Measurements from ENCODE around the gene EMCN.

DNA sequence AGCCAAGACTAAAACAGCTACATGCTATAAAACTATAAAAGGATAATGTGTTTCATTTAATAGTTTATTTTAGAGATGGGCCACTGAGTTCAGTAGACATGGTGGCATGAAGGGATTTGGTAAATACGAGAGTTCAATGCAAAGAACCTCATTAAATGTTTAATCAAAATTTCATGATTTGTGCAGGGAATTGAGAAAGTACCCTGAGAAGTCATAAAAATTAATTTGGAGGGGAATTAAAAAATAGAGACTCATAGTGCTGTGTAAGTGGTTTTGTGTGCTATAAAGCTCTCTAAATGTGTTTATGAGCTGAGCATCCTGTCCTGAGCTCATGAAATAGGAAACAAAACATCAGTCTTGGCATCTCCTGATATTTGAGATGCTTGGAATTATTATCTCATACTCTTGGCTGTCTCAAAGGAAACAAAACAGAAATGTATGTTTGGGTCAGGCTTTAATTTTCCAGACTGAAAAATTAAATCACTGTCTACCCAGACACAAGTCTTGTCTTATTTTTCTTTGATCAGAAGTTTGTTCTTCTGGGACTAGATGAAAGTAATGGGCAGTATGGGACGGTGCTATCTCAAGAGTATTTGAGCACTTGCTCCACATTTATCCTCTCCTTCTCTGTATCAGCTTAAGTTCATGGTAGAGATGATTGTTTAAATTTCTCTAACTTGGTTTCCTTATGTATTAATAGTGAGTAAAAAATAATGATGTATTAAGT is 38.0 kb upstream of the EMCN start:
- TF ChIP-seq, protein P1, sequence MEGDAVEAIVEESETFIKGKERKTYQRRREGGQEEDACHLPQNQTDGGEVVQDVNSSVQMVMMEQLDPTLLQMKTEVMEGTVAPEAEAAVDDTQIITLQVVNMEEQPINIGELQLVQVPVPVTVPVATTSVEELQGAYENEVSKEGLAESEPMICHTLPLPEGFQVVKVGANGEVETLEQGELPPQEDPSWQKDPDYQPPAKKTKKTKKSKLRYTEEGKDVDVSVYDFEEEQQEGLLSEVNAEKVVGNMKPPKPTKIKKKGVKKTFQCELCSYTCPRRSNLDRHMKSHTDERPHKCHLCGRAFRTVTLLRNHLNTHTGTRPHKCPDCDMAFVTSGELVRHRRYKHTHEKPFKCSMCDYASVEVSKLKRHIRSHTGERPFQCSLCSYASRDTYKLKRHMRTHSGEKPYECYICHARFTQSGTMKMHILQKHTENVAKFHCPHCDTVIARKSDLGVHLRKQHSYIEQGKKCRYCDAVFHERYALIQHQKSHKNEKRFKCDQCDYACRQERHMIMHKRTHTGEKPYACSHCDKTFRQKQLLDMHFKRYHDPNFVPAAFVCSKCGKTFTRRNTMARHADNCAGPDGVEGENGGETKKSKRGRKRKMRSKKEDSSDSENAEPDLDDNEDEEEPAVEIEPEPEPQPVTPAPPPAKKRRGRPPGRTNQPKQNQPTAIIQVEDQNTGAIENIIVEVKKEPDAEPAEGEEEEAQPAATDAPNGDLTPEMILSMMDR (conservative IDR thresholded peaks at IDR 0.05 in 1 of 2, IDR thresholded peaks at IDR 0.05 in 1 of 2; ENCODE audit: low read depth in 1 of 2, low read length in 2 of 2), result no peak
- TF ChIP-seq EZH2 (IDR thresholded peaks at IDR 0.05; ENCODE audit: low read length, missing control alignments), result no peak
